NOMO-1 treated with dmso at 0.1 percent for 144 hours (cell line): Measurements from ENCODE around the gene PCDH15.

Experiments
- DNase-seq: peaks from one replicate; lab custom pipeline; 2025; ENCODE audit not compliant: unreplicated experiment; lab: John Stamatoyannopoulos, UW

PCDH15 gene

GRCh38 chr10:54800741-54801421, at the start of gene PCDH15:
Gene PCDH15 (minus strand): TSS chr10:54801231. CDS start chr10:54664262, 136,969 bp downstream.
- DNase-seq: no peak

GRCh38 chr10:54843932-54844331, 42.9 kb upstream of the PCDH15 start:
- no peak for DNase-seq

- DNase-seq: no peak
Measured at GRCh38 chr10:54843085-54843646, 42.1 kb upstream of the PCDH15 start.

- DNase-seq: no peak
Measured at GRCh38 chr10:54837479-54837878, 36.4 kb upstream of the PCDH15 start.

- no peak for DNase-seq
Measured at GRCh38 chr10:54833029-54833428, 32.0 kb upstream of the PCDH15 start.

- no peak for DNase-seq
Measured at GRCh38 chr10:54826994-54827560, 26.0 kb upstream of the PCDH15 start.

GRCh38 chr10:54815583-54815982, 14.6 kb upstream of the PCDH15 start:
- DNase-seq: no peak

- no peak for DNase-seq
Measured at GRCh38 chr10:54808186-54808935, 7.3 kb upstream of the PCDH15 start.

- DNase-seq: no peak
Measured at GRCh38 chr10:54799506-54799905, 1.5 kb downstream of the PCDH15 start.

GRCh38 chr10:54797636-54798321, 3.3 kb downstream of the PCDH15 start:
- no peak for DNase-seq

- no peak for DNase-seq
Measured at GRCh38 chr10:54796881-54797280, 4.2 kb downstream of the PCDH15 start.

- DNase-seq: no peak
Measured at GRCh38 chr10:54776622-54777021, 24.4 kb downstream of the PCDH15 start.

GRCh38 chr10:54772468-54773122, 28.4 kb downstream of the PCDH15 start:
- no peak for DNase-seq

- DNase-seq: no peak
Measured at GRCh38 chr10:54769051-54769450, 32.0 kb downstream of the PCDH15 start.

GRCh38 chr10:54758791-54759190, 42.2 kb downstream of the PCDH15 start:
- DNase-seq: no peak

- DNase-seq: no peak
Measured at GRCh38 chr10:54749623-54750022, 51.4 kb downstream of the PCDH15 start.

GRCh38 chr10:54745436-54745835, 55.6 kb downstream of the PCDH15 start:
- no peak for DNase-seq

GRCh38 chr10:54742416-54742815, 58.6 kb downstream of the PCDH15 start:
- DNase-seq: no peak

- DNase-seq: no peak
Measured at GRCh38 chr10:54728511-54728910, 72.5 kb downstream of the PCDH15 start.

GRCh38 chr10:54722075-54722474, 79.0 kb downstream of the PCDH15 start:
- DNase-seq: no peak

- DNase-seq: no peak
Measured at GRCh38 chr10:54710918-54711317, 90.1 kb downstream of the PCDH15 start.
